CD8-positive, alpha-beta memory T cell (primary cell): ENCODE measurements around the gene CPNE2. TPM values are rescaled to one million over a fixed set of nuclear protein-coding genes. Genes with fewer than 3 reads are reported as not detected.

Experiments
- CTCF ChIA-PET: fragments of 350-600 bp; sonication (Branson Sonifier 250); formaldehyde crosslinking; loops from one replicate; lab custom pipeline; 2021; ENCODE audit warnings: antibody characterized with exemption; lab: Charles Lee
- POLR2A ChIA-PET: fragments of 350-600 bp; sonication (Branson Sonifier 250); formaldehyde crosslinking; loops from one replicate; lab custom pipeline; 2021; ENCODE audit warnings: antibody characterized with exemption; lab: Charles Lee
- DNase-seq, 5 donors: peaks; one replicate each; pipeline versions ENCODE4 v3.0.0 to v3.0.0-alpha.2; 2020 to 2022; ENCODE audit warnings: mixed read lengths in 1 of 5
- H3K27ac ChIP-seq: one replicate; pipeline ENCODE4 v1.7.0; 2013; ENCODE audit warnings: low read depth, mild to moderate bottlenecking, low read length, moderate library complexity
- H3K27me3 ChIP-seq: 2 replicates; pipeline ENCODE4 v1.7.0; 2013; ENCODE audit warnings: low read length, mild to moderate bottlenecking; ENCODE audit not compliant: insufficient read depth, poor library complexity, severe bottlenecking
- H3K36me3 ChIP-seq: 2 replicates; pipeline ENCODE4 v1.7.0; 2013; ENCODE audit warnings: mild to moderate bottlenecking, low read length, moderate library complexity; ENCODE audit not compliant: insufficient read depth
- H3K4me1 ChIP-seq: 2 replicates; pipeline ENCODE4 v1.7.0; 2013; ENCODE audit warnings: mild to moderate bottlenecking, low read length, moderate library complexity; ENCODE audit not compliant: insufficient read depth
- H3K4me3 ChIP-seq: 2 replicates; pipeline ENCODE4 v1.7.0; 2013; ENCODE audit warnings: mild to moderate bottlenecking, low read length
- H3K9me3 ChIP-seq: 2 replicates; pipeline ENCODE4 v1.7.0; 2013; ENCODE audit warnings: mild to moderate bottlenecking, low read length
- H3K27ac Mint-ChIP-seq, 8 donors: one replicate each; pipeline ENCODE4 v1.8.0; 2020 to 2021; ENCODE audit warnings: mixed read lengths in 8 of 8, mild to moderate bottlenecking in 6 of 8, inconsistent platforms in 3 of 8, moderate library complexity in 3 of 8
- H3K27me3 Mint-ChIP-seq, 2 donors: one replicate each; pipeline ENCODE4 v1.8.0; 2020 to 2021; ENCODE audit warnings: mixed read lengths in 2 of 2, mild to moderate bottlenecking in 1 of 2, moderate library complexity in 1 of 2
- H3K36me3 Mint-ChIP-seq, 3 donors: one replicate each; pipeline ENCODE4 v1.8.0; 2020 to 2021; ENCODE audit warnings: mixed read lengths in 3 of 3, inconsistent platforms in 1 of 3, mild to moderate bottlenecking in 1 of 3
- H3K4me1 Mint-ChIP-seq, 3 donors: one replicate each; pipeline ENCODE4 v1.8.0; 2020 to 2021; ENCODE audit warnings: mixed read lengths in 3 of 3, inconsistent platforms in 1 of 3, mild to moderate bottlenecking in 1 of 3
- H3K4me3 Mint-ChIP-seq, 7 donors: one replicate each; pipeline ENCODE4 v1.8.0; 2020 to 2021; ENCODE audit warnings: mixed read lengths in 7 of 7, mild to moderate bottlenecking in 6 of 7, moderate library complexity in 4 of 7, inconsistent platforms in 2 of 7
- H3K9me3 Mint-ChIP-seq, 5 donors: one replicate each; pipeline ENCODE4 v1.8.0; 2020 to 2022; ENCODE audit warnings: mixed read lengths in 5 of 5, mild to moderate bottlenecking in 3 of 5, moderate library complexity in 2 of 5, inconsistent platforms in 1 of 5
- polyA plus RNA-seq: library from polyadenylated mRNA; unstranded; fragments of 300-500 nt; fragmentation: Illumina TruSeq; gene quantifications from one replicate; pipeline ENCODE4 v1.2.3, GENCODE V29; 2021
- total RNA-seq, 2 experiments: library from RNA; stranded (reverse); gene quantifications; one replicate each; pipeline ENCODE4 v1.2.3, GENCODE V29; 2021

Gene CPNE2
- total and polyA plus RNA-seq, 3 experiments from 2014 or later, result 9.4 to 90.4 (median 9.4) TPM

DNA sequence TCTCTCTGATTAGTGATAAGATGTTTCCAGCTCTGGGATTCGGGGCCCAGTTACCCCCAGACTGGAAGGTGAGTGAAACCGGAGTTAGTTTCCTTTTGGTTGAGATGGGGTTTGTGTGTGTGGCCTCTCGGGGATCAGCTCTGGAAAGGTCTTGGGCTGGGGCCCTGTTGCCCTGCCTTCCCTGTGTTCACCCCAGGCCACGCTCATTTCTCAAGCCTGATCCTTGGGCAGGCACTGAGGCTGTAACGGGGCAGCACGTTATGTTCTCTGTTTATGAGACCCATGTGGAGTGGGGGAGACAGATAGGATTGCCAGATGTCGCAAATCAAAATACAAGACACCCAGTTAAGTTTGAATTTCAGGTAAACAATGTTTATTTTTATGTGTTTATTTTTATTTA, 35.5 kb downstream of the CPNE2 start:
- H3K27ac ChIP-seq, result no peak overlapping the region
- no peaks in the 10 kb centered on the region for H3K36me3 ChIP-seq
- no peak for DNase-seq
- Mint-ChIP-seq H3K27ac (peak overlapping the region; percentile 84 to 99 (median 96)), H3K4me3 (peak overlapping the region in 6 of 7 donors; percentile 49 to 77 (median 64)), H3K27me3 (no peaks in the 10 kb centered on the region), H3K36me3 (no peaks in the 10 kb centered on the region), H3K9me3 (no peaks in the 10 kb centered on the region), H3K4me1 (peaks cover 86 to 98% (median 95%) of the 10 kb centered on the region in 3 donors)
- H3K4me3 ChIP-seq, result no peak overlapping the region
- POLR2A ChIA-PET, result no interaction called here
- H3K9me3 ChIP-seq, result no peaks in the 10 kb centered on the region
- H3K27me3 ChIP-seq, result no peaks in the 10 kb centered on the region
- H3K4me1 ChIP-seq, result peaks cover 91% of the 10 kb centered on the region
- CTCF ChIA-PET, result interaction anchor here (1.1 to 5.8 kb wide), 5 partner anchors 9 to 44 kb away, joined by 3 to 23 read pairs (median 4); partner anchors contain the start of gene CPNE2

DNA sequence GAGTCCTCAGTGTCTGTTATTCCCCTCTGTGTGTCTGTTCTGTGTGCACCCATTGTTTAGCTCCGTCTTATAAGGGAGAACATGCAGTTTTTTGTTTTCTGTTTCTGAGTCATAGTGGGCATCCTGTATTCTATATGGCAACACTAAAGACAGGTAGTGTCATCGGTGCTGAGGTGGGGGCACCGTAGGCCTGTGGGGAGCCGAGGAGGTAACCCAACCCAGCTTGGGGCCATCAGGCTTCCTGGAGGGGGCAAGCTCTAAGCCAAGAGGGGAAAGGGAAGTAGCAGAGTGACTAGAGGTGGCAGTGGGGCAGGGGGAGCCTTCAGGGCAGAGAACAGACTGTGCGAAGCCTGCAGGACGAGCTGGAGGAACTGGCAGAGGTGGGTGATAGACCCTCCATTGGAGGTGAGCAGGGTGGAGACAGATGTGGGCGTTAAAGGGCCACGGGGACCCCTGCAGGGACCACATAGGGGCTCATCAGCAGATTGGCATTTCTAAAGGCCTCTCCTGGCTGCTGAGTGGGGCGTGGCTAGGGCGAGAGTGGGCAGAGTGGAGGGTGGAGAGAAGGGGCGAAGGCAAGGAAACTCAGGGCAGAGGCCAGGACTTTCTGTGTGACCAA, 36.5 kb downstream of the CPNE2 start:
- H3K4me1 ChIP-seq, result peaks cover 91% of the 10 kb centered on the region
- no peaks in the 10 kb centered on the region for H3K9me3 Mint-ChIP-seq
- no peaks in the 10 kb centered on the region for H3K9me3 ChIP-seq
- no peaks in the 10 kb centered on the region for H3K27me3 ChIP-seq
- peak overlapping the region; percentile 83 to 98 (median 94) for H3K27ac Mint-ChIP-seq
- ChIA-PET POLR2A (interaction anchor here (1.1 to 2.0 kb wide), 2 partner anchors 15 to 36 kb away, joined by 4 read pairs; partner anchors contain the start of gene CPNE2), CTCF (interaction anchor here (1.0 to 5.8 kb wide), 5 partner anchors 8 to 45 kb away, joined by 3 to 23 read pairs (median 3); partner anchors contain the start of gene CPNE2)
- no peaks in the 10 kb centered on the region for H3K36me3 Mint-ChIP-seq
- peak; percentile 36 to 84 (median 68) for DNase-seq
- H3K4me3 ChIP-seq, result peak overlapping the region; percentile 33
- no peaks in the 10 kb centered on the region for H3K27me3 Mint-ChIP-seq
- peak overlapping the region; percentile 35 for H3K27ac ChIP-seq
- H3K4me3 Mint-ChIP-seq, result peak overlapping the region; percentile 65 to 92 (median 89)
- H3K36me3 ChIP-seq, result no peaks in the 10 kb centered on the region
- peaks cover 89 to 99% (median 95%) of the 10 kb centered on the region in 3 donors for H3K4me1 Mint-ChIP-seq

DNA sequence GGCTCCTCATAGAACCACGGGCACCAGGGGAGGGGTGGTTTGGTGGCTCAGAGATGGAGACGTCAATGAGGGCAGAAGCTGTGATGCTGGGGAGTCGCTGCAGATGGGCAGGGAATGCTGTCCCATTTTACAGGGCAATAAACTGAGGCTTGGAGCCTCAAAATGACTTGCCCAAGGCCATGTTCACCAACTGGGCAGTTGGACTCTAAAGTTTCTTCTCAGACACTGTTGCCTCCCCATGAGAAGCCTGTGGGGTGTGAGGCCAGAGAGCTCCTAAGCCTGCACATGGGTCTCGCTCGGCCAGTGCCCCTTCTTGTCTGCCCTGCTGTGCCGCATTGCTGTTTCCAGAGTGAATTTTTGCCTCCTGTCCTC, 38.6 kb downstream of the CPNE2 start:
- H3K27me3 Mint-ChIP-seq, result no peaks in the 10 kb centered on the region
- peaks cover 92% of the 10 kb centered on the region for H3K4me1 ChIP-seq
- no peaks in the 10 kb centered on the region for H3K9me3 ChIP-seq
- peak overlapping the region; percentile 43 for H3K4me3 ChIP-seq
- peak overlapping the region; percentile 40 for H3K27ac ChIP-seq
- peak overlapping the region; percentile 83 to 100 (median 94) for H3K27ac Mint-ChIP-seq
- H3K9me3 Mint-ChIP-seq, result no peaks in the 10 kb centered on the region
- DNase-seq, result no peak
- POLR2A ChIA-PET, result no interaction called here
- peak overlapping the region; percentile 65 to 92 (median 89) for H3K4me3 Mint-ChIP-seq
- no peaks in the 10 kb centered on the region for H3K36me3 Mint-ChIP-seq
- H3K36me3 ChIP-seq, result no peaks in the 10 kb centered on the region
- H3K27me3 ChIP-seq, result no peaks in the 10 kb centered on the region
- CTCF ChIA-PET, result interaction anchor here (0.8 to 5.8 kb wide), 2 partner anchors 12 to 47 kb away, joined by 3 to 23 read pairs; no protein-coding TSS in a partner anchor
- H3K4me1 Mint-ChIP-seq, result peaks cover 88 to 99% (median 92%) of the 10 kb centered on the region in 3 donors

DNA sequence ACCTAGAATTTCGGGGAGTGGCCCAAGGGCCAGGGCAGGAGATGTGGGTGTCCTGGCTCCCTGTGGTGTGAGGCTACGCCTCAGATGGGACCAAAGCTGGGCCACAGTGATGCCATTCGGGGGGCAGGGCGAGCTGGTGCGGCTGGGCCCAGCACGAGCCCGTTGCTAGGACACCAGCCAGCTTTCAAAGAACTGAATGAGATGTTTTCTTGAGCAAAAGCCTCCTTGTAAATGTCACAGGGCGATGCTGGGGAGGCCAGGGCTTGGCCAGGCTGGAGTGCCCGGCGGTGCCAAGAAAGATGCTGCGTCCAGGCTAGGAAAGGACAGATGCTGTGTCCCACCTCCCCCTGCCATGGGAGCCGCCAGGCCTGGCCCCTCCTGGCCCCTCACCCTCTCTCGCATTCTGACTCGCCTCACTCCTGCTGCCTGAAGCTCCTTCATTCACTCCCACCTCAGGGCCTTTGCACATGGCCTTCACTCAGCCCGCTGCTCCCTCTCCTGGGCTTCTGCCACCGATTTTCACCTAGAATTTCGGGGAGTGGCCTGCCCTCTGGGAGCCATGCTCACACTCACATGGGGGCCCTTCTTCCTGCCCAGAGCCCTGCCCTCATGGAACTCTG, 39.1 kb downstream of the CPNE2 start:
- H3K4me1 ChIP-seq, result peaks cover 92% of the 10 kb centered on the region
- H3K27ac Mint-ChIP-seq, result peak overlapping the region; percentile 83 to 100 (median 94)
- DNase-seq, result peak in 1 of 5 donors; percentile 43

DNA sequence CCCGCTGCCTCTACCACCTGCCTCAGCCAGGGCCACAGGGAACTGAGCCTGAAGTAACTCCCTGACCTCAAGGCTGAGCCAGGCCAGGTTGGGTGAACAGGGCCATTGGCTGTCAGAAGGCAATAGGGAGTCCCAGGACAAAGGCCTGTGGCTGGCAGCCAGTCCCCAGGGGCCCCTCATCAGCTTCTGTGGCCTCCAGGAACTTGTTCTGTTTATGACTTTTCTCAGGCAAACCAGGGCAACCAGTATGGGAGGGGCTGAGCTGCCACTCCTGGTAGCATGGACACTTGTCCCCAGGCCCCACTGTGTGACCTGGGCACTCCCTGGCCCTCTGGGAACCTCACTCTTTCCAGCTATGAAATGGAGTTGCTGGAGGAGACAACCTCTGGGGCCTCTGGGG, 40.1 kb downstream of the CPNE2 start:
- Mint-ChIP-seq H3K4me3 (peak overlapping the region; percentile 72 to 96 (median 90)), H3K36me3 (peaks cover 0 to 1% (median 0%) of the 10 kb centered on the region in 3 donors), H3K9me3 (no peaks in the 10 kb centered on the region), H3K4me1 (peaks cover 78 to 96% (median 82%) of the 10 kb centered on the region in 3 donors), H3K27ac (peak overlapping the region; percentile 83 to 98 (median 93)), H3K27me3 (no peaks in the 10 kb centered on the region)
- POLR2A ChIA-PET, result no interaction called here
- no peak for DNase-seq
- Histone ChIP-seq H3K9me3 (no peaks in the 10 kb centered on the region), H3K4me3 (peak overlapping the region; percentile 12), H3K27ac (no peak overlapping the region), H3K36me3 (no peaks in the 10 kb centered on the region), H3K27me3 (no peaks in the 10 kb centered on the region), H3K4me1 (peaks cover 83% of the 10 kb centered on the region)
- CTCF ChIA-PET, result interaction anchor here (0.8 kb wide), 1 partner anchor 49 kb away, joined by 3 read pairs; no protein-coding TSS in a partner anchor

More for the DNA sequence above, 39.1 kb downstream of the CPNE2 start:
- peak overlapping the region; percentile 40 for H3K27ac ChIP-seq
- Mint-ChIP-seq H3K9me3 (no peaks in the 10 kb centered on the region), H3K4me1 (peaks cover 88 to 99% (median 92%) of the 10 kb centered on the region in 3 donors), H3K27me3 (no peaks in the 10 kb centered on the region), H3K36me3 (no peaks in the 10 kb centered on the region), H3K4me3 (peak overlapping the region; percentile 65 to 92 (median 89))
- no peak overlapping the region for H3K4me3 ChIP-seq
- ChIA-PET POLR2A (no interaction called here), CTCF (interaction anchor here (0.8 to 5.8 kb wide), 2 partner anchors 12 to 48 kb away, joined by 3 to 23 read pairs; no protein-coding TSS in a partner anchor)
- no peaks in the 10 kb centered on the region for H3K27me3 ChIP-seq
- no peaks in the 10 kb centered on the region for H3K9me3 ChIP-seq
- no peaks in the 10 kb centered on the region for H3K36me3 ChIP-seq

DNA sequence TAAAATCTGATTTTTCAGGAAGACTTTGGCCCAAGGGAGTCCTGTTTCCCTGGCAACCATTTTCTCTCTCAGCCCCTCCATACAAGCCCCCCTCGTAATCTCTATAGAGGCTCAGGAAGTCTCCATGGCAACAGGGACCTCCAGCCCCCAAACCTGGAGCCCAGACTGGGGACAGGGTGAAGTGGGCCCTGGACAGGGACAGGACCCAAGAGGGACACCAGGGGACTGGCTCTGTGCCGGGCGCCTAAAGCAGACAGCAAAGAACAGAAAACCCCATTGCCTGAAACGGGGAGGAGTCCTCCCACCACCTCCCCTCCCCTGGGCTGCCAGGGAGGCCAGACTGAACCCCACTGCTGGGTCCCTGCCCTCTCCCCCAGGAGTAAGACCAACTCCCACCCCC, 40.6 kb downstream of the CPNE2 start:
- ChIA-PET CTCF (interaction anchor here (3.9 kb wide), 1 partner anchor 40 kb away, joined by 22 read pairs; the partner anchor contains the start of gene CPNE2), POLR2A (no interaction called here)
- peak overlapping the region; percentile 84 to 96 (median 90) for H3K4me3 Mint-ChIP-seq
- Histone ChIP-seq H3K4me1 (peaks cover 78% of the 10 kb centered on the region), H3K36me3 (no peaks in the 10 kb centered on the region), H3K4me3 (no peak overlapping the region), H3K27ac (no peak overlapping the region), H3K9me3 (no peaks in the 10 kb centered on the region), H3K27me3 (no peaks in the 10 kb centered on the region)
- H3K36me3 Mint-ChIP-seq, result peaks cover 1 to 5% (median 2%) of the 10 kb centered on the region in 3 donors
- H3K27me3 Mint-ChIP-seq, result no peaks in the 10 kb centered on the region
- peak overlapping the region; percentile 83 to 98 (median 93) for H3K27ac Mint-ChIP-seq
- H3K4me1 Mint-ChIP-seq, result peaks cover 76 to 94% (median 81%) of the 10 kb centered on the region in 3 donors
- no peaks in the 10 kb centered on the region for H3K9me3 Mint-ChIP-seq
- DNase-seq, result no peak

DNA sequence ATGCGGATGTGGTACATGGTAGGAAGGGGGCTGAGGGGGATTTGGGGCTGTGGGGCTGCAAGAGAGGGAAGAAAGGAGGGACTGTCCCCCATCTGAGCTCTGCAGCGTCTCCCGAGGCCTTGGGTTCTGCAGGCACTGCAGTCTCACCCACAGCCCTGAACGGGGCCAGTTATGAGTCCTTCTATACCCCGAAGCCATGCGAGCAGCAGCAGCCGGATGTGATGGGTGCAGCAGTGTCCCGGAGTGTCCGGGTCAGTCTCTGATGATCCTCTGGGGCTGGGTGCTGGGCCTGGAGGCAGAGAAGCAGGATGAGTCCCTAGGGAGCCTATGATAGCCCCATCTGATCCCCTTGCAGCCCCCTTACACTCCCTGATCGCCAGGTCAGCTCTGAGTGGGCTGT, 41.5 kb downstream of the CPNE2 start:
- ChIA-PET POLR2A (interaction anchor here (1.4 kb wide), 1 partner anchor 9 kb away, joined by 3 read pairs; no protein-coding TSS in a partner anchor), CTCF (interaction anchor here (1.2 to 3.9 kb wide), 4 partner anchors 10 to 170 kb away, joined by 3 to 22 read pairs (median 6); partner anchors contain the start of gene CPNE2)
- peak overlapping the region; percentile 60 for H3K27ac ChIP-seq
- peaks cover 71% of the 10 kb centered on the region for H3K4me1 ChIP-seq
- H3K9me3 Mint-ChIP-seq, result no peaks in the 10 kb centered on the region
- DNase-seq, result peak in 1 of 5 donors; percentile 16
- peaks cover 6 to 8% (median 7%) of the 10 kb centered on the region in 3 donors for H3K36me3 Mint-ChIP-seq
- H3K9me3 ChIP-seq, result no peaks in the 10 kb centered on the region
- peak overlapping the region; percentile 83 to 98 (median 93) for H3K27ac Mint-ChIP-seq
- H3K27me3 Mint-ChIP-seq, result no peaks in the 10 kb centered on the region
- H3K36me3 ChIP-seq, result no peaks in the 10 kb centered on the region
- H3K27me3 ChIP-seq, result no peaks in the 10 kb centered on the region
- H3K4me3 ChIP-seq, result peak overlapping the region; percentile 78
- peaks cover 80 to 95% (median 84%) of the 10 kb centered on the region in 3 donors for H3K4me1 Mint-ChIP-seq
- H3K4me3 Mint-ChIP-seq, result peak overlapping the region; percentile 84 to 96 (median 90)
